HepG2 (cell line): ENCODE data around the gene SHC1. TPM values are rescaled to one million over a fixed set of nuclear protein-coding genes. Genes with fewer than 3 reads are reported as not detected.

Experiments used
- ARNTL ChIP-seq: sonication (generic); formaldehyde crosslinking; IDR thresholded peaks from 2 replicates; pipeline ENCODE4 v1.4.0; 2020; ENCODE audit warnings: mild to moderate bottlenecking, missing genetic modification reagents
- CHD4 ChIP-seq: fragments of 200-600 bp; sonication (generic); IDR thresholded peaks from 2 replicates; pipeline ENCODE4 v1.7.0; 2017; ENCODE audit warnings: mild to moderate bottlenecking, low read length, borderline replicate concordance
- JUN ChIP-seq: sonication (generic); formaldehyde crosslinking; IDR thresholded peaks from 2 replicates; pipeline ENCODE4 v1.4.0; 2020; ENCODE audit warnings: mild to moderate bottlenecking, missing genetic modification reagents
- KLF15 ChIP-seq: sonication (generic); formaldehyde crosslinking; IDR thresholded peaks from 2 replicates; pipeline ENCODE4 v1.8.1; 2023; ENCODE audit warnings: borderline replicate concordance, mild to moderate bottlenecking, inconsistent platforms, missing genetic modification reagents, mixed read lengths
- POGK ChIP-seq: sonication (generic); formaldehyde crosslinking; conservative IDR thresholded peaks from 2 replicates; pipeline ENCODE4 v1.8.0; 2022; ENCODE audit warnings: mild to moderate bottlenecking, moderate library complexity, missing genetic modification reagents
- RAD51 ChIP-seq: fragments of 450-650 bp; IDR thresholded peaks from 2 replicates; pipeline ENCODE4 v1.6.1; 2016; ENCODE audit warnings: borderline replicate concordance
- SIN3B ChIP-seq: fragments of 150-350 bp; IDR thresholded peaks from 2 replicates; pipeline ENCODE4 v1.6.1; 2014; ENCODE audit warnings: low read length
- SRSF4 ChIP-seq: fragments of 200-400 bp; formaldehyde crosslinking; IDR thresholded peaks from one replicate; pipeline ENCODE4 v1.6.1; 2018; ENCODE audit warnings: mild to moderate bottlenecking, low read depth, low read length, moderate library complexity; ENCODE audit not compliant: poor library complexity, severe bottlenecking
- U2AF1 ChIP-seq: fragments of 200-400 bp; formaldehyde crosslinking; optimal IDR thresholded peaks from 2 replicates; pipeline ENCODE3; 2017; ENCODE audit warnings: mild to moderate bottlenecking, low read depth, low read length
- ZBTB10 ChIP-seq: sonication (generic); formaldehyde crosslinking; IDR thresholded peaks from 2 replicates; pipeline ENCODE4 v1.4.0; 2020; ENCODE audit warnings: missing genetic modification reagents, borderline replicate concordance
- ZNF136 ChIP-seq: sonication (generic); formaldehyde crosslinking; IDR thresholded peaks from 2 replicates; pipeline ENCODE4 v1.8.1; 2022; ENCODE audit warnings: low read depth, mild to moderate bottlenecking, moderate library complexity, missing genetic modification reagents
- ZNF326 ChIP-seq: sonication (generic); formaldehyde crosslinking; IDR thresholded peaks from 2 replicates; pipeline ENCODE4 v1.4.0; 2020; ENCODE audit warnings: missing genetic modification reagents, borderline replicate concordance
- ZNF335 ChIP-seq: sonication (generic); formaldehyde crosslinking; IDR thresholded peaks from 2 replicates; pipeline ENCODE4 v1.4.0; 2020; ENCODE audit warnings: missing genetic modification reagents
- ZNF382 ChIP-seq: sonication (generic); formaldehyde crosslinking; IDR thresholded peaks from 2 replicates; pipeline ENCODE4 v1.5.0; 2020; ENCODE audit warnings: missing genetic modification reagents, mild to moderate bottlenecking, borderline replicate concordance
- ZNF556 ChIP-seq: sonication (generic); formaldehyde crosslinking; IDR thresholded peaks from 2 replicates; pipeline ENCODE4 v1.4.0; 2020; ENCODE audit warnings: mild to moderate bottlenecking, missing genetic modification reagents, borderline replicate concordance
- polyA plus RNA-seq, 8 experiments: library from polyadenylated mRNA; depleted of rRNA in 3 of 8; stranded (reverse) in 7 of 8; unstranded in 1 of 8; fragments of >200 nt; fragmentation: Illumina TruSeq in 4 of 8; extraction: Trizol in 4 of 8; gene quantifications; 2 replicates each; pipeline versions ENCODE4 v1.2.1 to v1.2.3, GENCODE V29; 2011 to 2016; ENCODE audit warnings: low read depth in 4 of 8, missing spikeins in 1 of 8, mixed read lengths in 1 of 8; ENCODE audit not compliant: insufficient read depth in 1 of 8
- total RNA-seq, 5 experiments: library from RNA; depleted of rRNA; stranded (reverse); fragments of >200 nt; fragmentation: Illumina TruSeq; extraction: Trizol; gene quantifications; 2 replicates each; pipeline ENCODE4 v1.2.3, GENCODE V29; 2016; ENCODE audit warnings: low read depth in 1 of 5
- TF ChIP-seq, protein P1 (sequence below): sonication (generic); formaldehyde crosslinking; IDR thresholded peaks from 2 replicates; pipeline ENCODE4 v1.4.0; 2020; ENCODE audit warnings: missing genetic modification reagents
- TF ChIP-seq, protein P2 (sequence below): sonication (generic); formaldehyde crosslinking; IDR thresholded peaks from 2 replicates; pipeline ENCODE4 v1.5.1; 2020; ENCODE audit warnings: mild to moderate bottlenecking, moderate library complexity, missing genetic modification reagents
- TF ChIP-seq, protein P3 (sequence below): sonication (generic); formaldehyde crosslinking; IDR thresholded peaks from 2 replicates; pipeline ENCODE4 v1.5.0; 2020; ENCODE audit warnings: missing genetic modification reagents
- TF ChIP-seq, protein P4 (sequence below): sonication (generic); formaldehyde crosslinking; conservative IDR thresholded peaks from 2 replicates; pipeline ENCODE4 v1.4.0; 2020; ENCODE audit warnings: missing genetic modification reagents

Gene SHC1
- total and polyA plus RNA-seq, 2 of the 13 experiments (the other 11 are each of a cell fraction or from before 2014, with no cell fraction given): 52.0 to 137 TPM

DNA sequence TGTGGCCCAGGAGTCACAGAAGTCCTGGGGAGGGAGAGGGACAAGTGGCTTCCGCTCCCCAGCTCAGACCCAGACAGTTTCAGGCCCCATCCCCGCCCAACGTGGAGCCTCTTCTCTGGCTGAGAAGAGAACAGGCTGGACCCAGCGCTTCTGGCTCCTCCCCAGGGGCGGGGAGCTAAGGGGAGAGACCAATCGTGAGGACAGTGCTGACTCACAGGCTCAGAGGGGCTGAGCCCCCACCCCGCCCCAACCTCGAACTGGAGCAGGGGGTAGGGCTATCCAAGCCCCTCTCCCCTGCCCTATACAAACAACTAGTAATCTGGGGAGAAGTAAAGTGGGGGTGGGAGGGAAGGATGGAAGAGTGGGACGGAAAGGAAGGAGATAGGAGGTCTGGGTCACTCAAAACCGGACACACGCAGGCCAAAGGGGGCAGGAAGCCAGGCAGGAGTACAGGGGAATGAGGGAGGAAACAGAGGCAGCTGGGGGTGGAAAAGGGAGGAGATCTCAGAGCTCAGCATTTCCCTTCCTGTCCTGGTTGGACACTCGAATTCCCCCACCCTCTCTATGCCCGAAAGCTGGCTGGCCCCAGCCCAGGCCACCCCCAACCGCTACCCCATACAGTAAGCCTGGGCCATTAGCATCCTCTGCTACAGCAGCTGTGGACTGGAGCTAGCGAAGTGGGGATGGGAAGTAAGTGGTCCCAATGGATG, at the start of gene SHC1 (continued):
- TF ChIP-seq CHD4 (no peak), SIN3B (no peak), POGK (CRISPR knock-in tag) (no peak), ZNF382 (CRISPR knock-in tag) (no peak), ZBTB10 (CRISPR knock-in tag) (no peak), ZNF136 (CRISPR knock-in tag) (no peak), SRSF4 (no peak), RAD51 (no peak), ZNF335 (CRISPR knock-in tag) (no peak), ARNTL (CRISPR knock-in tag) (no peak), JUN (no peak), U2AF1 (no peak), ZNF556 (CRISPR knock-in tag) (no peak), KLF15 (CRISPR knock-in tag) (no peak), ZNF326 (CRISPR knock-in tag) (no peak)
- TF ChIP-seq, protein P1, sequence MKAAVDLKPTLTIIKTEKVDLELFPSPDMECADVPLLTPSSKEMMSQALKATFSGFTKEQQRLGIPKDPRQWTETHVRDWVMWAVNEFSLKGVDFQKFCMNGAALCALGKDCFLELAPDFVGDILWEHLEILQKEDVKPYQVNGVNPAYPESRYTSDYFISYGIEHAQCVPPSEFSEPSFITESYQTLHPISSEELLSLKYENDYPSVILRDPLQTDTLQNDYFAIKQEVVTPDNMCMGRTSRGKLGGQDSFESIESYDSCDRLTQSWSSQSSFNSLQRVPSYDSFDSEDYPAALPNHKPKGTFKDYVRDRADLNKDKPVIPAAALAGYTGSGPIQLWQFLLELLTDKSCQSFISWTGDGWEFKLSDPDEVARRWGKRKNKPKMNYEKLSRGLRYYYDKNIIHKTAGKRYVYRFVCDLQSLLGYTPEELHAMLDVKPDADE (CRISPR knock-in tag): no peak
- TF ChIP-seq, protein P2, sequence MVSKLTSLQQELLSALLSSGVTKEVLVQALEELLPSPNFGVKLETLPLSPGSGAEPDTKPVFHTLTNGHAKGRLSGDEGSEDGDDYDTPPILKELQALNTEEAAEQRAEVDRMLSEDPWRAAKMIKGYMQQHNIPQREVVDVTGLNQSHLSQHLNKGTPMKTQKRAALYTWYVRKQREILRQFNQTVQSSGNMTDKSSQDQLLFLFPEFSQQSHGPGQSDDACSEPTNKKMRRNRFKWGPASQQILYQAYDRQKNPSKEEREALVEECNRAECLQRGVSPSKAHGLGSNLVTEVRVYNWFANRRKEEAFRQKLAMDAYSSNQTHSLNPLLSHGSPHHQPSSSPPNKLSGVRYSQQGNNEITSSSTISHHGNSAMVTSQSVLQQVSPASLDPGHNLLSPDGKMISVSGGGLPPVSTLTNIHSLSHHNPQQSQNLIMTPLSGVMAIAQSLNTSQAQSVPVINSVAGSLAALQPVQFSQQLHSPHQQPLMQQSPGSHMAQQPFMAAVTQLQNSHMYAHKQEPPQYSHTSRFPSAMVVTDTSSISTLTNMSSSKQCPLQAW (CRISPR knock-in tag): peak; percentile 83
- TF ChIP-seq, protein P3, sequence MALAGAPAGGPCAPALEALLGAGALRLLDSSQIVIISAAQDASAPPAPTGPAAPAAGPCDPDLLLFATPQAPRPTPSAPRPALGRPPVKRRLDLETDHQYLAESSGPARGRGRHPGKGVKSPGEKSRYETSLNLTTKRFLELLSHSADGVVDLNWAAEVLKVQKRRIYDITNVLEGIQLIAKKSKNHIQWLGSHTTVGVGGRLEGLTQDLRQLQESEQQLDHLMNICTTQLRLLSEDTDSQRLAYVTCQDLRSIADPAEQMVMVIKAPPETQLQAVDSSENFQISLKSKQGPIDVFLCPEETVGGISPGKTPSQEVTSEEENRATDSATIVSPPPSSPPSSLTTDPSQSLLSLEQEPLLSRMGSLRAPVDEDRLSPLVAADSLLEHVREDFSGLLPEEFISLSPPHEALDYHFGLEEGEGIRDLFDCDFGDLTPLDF (CRISPR knock-in tag): no peak
- TF ChIP-seq, protein P4, sequence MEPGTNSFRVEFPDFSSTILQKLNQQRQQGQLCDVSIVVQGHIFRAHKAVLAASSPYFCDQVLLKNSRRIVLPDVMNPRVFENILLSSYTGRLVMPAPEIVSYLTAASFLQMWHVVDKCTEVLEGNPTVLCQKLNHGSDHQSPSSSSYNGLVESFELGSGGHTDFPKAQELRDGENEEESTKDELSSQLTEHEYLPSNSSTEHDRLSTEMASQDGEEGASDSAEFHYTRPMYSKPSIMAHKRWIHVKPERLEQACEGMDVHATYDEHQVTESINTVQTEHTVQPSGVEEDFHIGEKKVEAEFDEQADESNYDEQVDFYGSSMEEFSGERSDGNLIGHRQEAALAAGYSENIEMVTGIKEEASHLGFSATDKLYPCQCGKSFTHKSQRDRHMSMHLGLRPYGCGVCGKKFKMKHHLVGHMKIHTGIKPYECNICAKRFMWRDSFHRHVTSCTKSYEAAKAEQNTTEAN: no peak
